Activated B cell treated with CpG ODN at 0.5 μM for 24 hours (primary cell): ENCODE data around the gene ATE1. TPM values are rescaled to one million over a fixed set of nuclear protein-coding genes. Genes with fewer than 3 reads are reported as not detected.

Source experiments
- ATAC-seq: fragments of 200-7000 bp; cut with Tn5 transposase; one replicate; pipeline ENCODE4 v1.10.0; 2021; ENCODE audit warnings: low read depth, mild to moderate bottlenecking, moderate library complexity
- CTCF ChIA-PET: fragments of 350-600 bp; sonication (Branson Sonifier 250); formaldehyde crosslinking; loops from one replicate; lab custom pipeline; 2021; ENCODE audit warnings: antibody characterized with exemption; lab: Charles Lee
- POLR2A ChIA-PET: fragments of 350-600 bp; sonication (Branson Sonifier 250); formaldehyde crosslinking; loops from one replicate; lab custom pipeline; 2021; ENCODE audit warnings: antibody characterized with exemption; lab: Charles Lee
- DNase-seq: peaks from one replicate; pipeline ENCODE4 v3.0.0; 2022
- H3K27ac Mint-ChIP-seq: one replicate; pipeline ENCODE4 v1.8.0; 2020; ENCODE audit warnings: mixed read lengths
- H3K27me3 Mint-ChIP-seq: one replicate; pipeline ENCODE4 v1.8.0; 2021; ENCODE audit warnings: mixed read lengths
- H3K36me3 Mint-ChIP-seq: one replicate; pipeline ENCODE4 v1.8.0; 2021; ENCODE audit warnings: low read depth, mixed read lengths
- H3K4me1 Mint-ChIP-seq: one replicate; pipeline ENCODE4 v1.8.0; 2021; ENCODE audit warnings: mixed read lengths
- H3K4me3 Mint-ChIP-seq: one replicate; pipeline ENCODE4 v1.8.0; 2020; ENCODE audit warnings: mild to moderate bottlenecking, mixed read lengths
- H3K9me3 Mint-ChIP-seq: one replicate; pipeline ENCODE4 v1.8.0; 2020; ENCODE audit warnings: mixed read lengths
- CTCF ChIP-seq: fragments of 200-600 bp; IDR thresholded peaks from one replicate; pipeline ENCODE4 v1.8.0; 2022; ENCODE audit warnings: antibody characterized with exemption, mild to moderate bottlenecking
- intact Hi-C: fragments of 100-400 bp; cut with micrococcal nuclease; formaldehyde crosslinking; loops from one replicate; pipeline ENCODE4 v1.15.1; 2024
- total RNA-seq: library from RNA; stranded (reverse); gene quantifications from 2 replicates; pipeline ENCODE4 v1.2.3, GENCODE V29; 2022

ATE1 gene
- total RNA-seq, 1 donor from 2014 or later: 31.0 TPM

GRCh38 chr10:121732656-121733445 is 195.0 kb downstream of the ATE1 start:
- no peak overlapping the region for H3K4me3 Mint-ChIP-seq
- POLR2A ChIA-PET: no interaction called here
- peaks cover 10% of the 10 kb centered on the region for H3K27me3 Mint-ChIP-seq
- H3K9me3 Mint-ChIP-seq: no peaks in the 10 kb centered on the region
- no peak overlapping the region for H3K27ac Mint-ChIP-seq
- no peaks in the 10 kb centered on the region for H3K36me3 Mint-ChIP-seq
- CTCF ChIA-PET: no interaction called here
- intact Hi-C loops: loop anchor here (10.0 kb wide), 1 partner anchor 1308 kb away; no protein-coding TSS in a partner anchor
- no peaks in the 10 kb centered on the region for H3K4me1 Mint-ChIP-seq
- no peak for ATAC-seq
- no peak for DNase-seq
- no peak for TF ChIP-seq CTCF

- Mint-ChIP-seq H3K27ac (no peak overlapping the region), H3K9me3 (no peaks in the 10 kb centered on the region), H3K27me3 (peaks cover 10% of the 10 kb centered on the region), H3K4me1 (no peaks in the 10 kb centered on the region), H3K36me3 (no peaks in the 10 kb centered on the region), H3K4me3 (no peak overlapping the region)
- TF ChIP-seq CTCF: no peak
- ATAC-seq (no peak), DNase-seq (no peak)
- intact Hi-C loops: loop anchor here (10.0 kb wide), 1 partner anchor 1307 kb away; no protein-coding TSS in a partner anchor
- POLR2A ChIA-PET: no interaction called here
- CTCF ChIA-PET: no interaction called here
Measured at GRCh38 chr10:121732172-121732571, 195.7 kb downstream of the ATE1 start.

- ChIA-PET POLR2A (no interaction called here), CTCF (interaction anchor here (1.1 kb wide), 1 partner anchor 12 kb away, joined by 3 read pairs; no protein-coding TSS in a partner anchor)
- Mint-ChIP-seq H3K27ac (no peak overlapping the region), H3K27me3 (peaks cover 4% of the 10 kb centered on the region), H3K4me1 (no peaks in the 10 kb centered on the region), H3K9me3 (peaks cover 4% of the 10 kb centered on the region), H3K36me3 (no peaks in the 10 kb centered on the region), H3K4me3 (no peak overlapping the region)
- DNase-seq: no peak
- intact Hi-C loops: no loop called here
- no peak for ATAC-seq
- no peak for TF ChIP-seq CTCF
Measured at GRCh38 chr10:121724282-121724681, 203.5 kb downstream of the ATE1 start.

GRCh38 chr10:121722665-121723064 is 205.2 kb downstream of the ATE1 start:
- Mint-ChIP-seq H3K4me1 (no peaks in the 10 kb centered on the region), H3K4me3 (no peak overlapping the region), H3K27ac (no peak overlapping the region), H3K36me3 (no peaks in the 10 kb centered on the region), H3K27me3 (peaks cover 4% of the 10 kb centered on the region), H3K9me3 (peaks cover 4% of the 10 kb centered on the region)
- no peak for ATAC-seq
- ChIA-PET POLR2A (no interaction called here), CTCF (no interaction called here)
- intact Hi-C loops: no loop called here
- DNase-seq: no peak
- TF ChIP-seq CTCF: no peak

- Mint-ChIP-seq H3K36me3 (no peaks in the 10 kb centered on the region), H3K27ac (no peak overlapping the region), H3K4me3 (no peak overlapping the region), H3K27me3 (peaks cover 4% of the 10 kb centered on the region), H3K4me1 (no peaks in the 10 kb centered on the region), H3K9me3 (peaks cover 6% of the 10 kb centered on the region)
- ATAC-seq: no peak
- no peak for DNase-seq
- intact Hi-C loops: no loop called here
- no peak for TF ChIP-seq CTCF
- ChIA-PET CTCF (no interaction called here), POLR2A (no interaction called here)
Measured at GRCh38 chr10:121721257-121721656, 206.6 kb downstream of the ATE1 start.
